NCI-H526 treated with DMSO at 0.1 percent for 48 hours (cell line): ENCODE results near the gene MTFP1.
A peak's percentile ranks its signal among the peaks of the same experiment; 100 is the strongest.
"Not testable (repeated sequence)": the region's sequence is repeated elsewhere in the genome, so short reads cannot be mapped to it uniquely, and the experiment has no call there.

Experiments
- DNase-seq: peaks from one replicate; lab custom pipeline; 2025; lab: John Stamatoyannopoulos, UW

The MTFP1 gene

DNA sequence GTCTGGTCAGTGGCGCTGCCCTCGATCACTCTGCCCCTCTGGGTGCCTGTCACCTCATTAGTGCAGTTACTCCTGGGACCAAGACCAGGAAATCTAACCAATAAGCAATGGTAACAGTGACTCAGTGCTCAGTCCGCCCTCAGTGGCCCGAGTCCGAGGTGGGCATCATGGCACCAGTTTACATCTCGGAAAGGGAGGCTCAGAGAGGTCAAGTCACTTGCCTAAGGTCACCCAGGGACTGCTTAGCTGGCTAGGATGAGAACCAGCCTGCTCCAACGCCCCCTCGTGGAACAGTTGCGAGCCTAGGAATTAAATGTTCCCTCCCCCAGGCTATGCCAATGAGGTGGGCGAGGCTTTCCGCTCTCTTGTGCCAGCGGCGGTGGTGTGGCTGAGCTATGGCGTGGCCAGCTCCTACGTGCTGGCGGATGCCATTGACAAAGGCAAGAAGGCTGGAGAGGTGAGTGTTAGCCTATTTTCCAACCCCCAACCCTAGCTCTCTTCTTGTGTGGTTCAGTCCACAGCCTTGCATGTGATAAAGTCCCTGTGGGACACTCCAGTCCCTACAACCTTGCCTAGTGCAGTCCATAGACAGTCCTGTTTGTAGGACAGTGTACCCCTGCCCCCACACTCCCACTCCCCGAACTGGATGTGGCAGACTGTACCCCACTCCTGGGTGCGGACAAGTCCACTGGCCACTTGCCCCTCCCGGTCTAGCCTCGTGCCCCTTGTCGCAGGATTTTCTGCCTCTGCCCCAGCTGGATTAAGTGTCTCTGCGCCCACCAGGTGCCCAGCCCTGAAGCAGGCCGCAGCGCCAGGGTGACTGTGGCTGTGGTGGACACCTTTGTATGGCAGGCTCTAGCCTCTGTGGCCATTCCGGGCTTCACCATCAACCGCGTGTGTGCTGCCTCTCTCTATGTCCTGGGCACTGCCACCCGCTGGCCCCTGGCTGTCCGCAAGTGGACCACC lies 1.1 kb downstream of the MTFP1 start:
- peak; percentile 74 for DNase-seq

DNA sequence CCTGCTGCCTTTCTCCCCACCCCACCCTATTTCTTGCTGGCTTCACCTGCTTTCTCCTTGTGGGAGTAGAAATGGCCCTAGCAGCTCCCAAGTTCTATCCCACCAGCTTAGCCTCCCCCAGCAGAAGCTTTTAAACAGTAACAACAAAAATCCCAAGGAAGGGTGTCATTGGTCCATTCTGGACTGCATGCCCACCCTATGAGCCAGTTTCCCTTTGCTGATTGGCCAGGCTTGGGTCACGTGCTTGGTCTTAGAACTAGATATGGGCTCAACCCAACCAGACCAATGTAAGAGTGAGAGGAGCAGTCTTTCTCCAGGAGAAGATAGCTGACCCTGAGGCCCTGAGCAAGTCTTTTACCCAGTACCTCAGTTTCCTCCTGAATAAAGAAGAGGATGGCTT lies 2.3 kb downstream of the MTFP1 start:
- DNase-seq: no peak

DNA sequence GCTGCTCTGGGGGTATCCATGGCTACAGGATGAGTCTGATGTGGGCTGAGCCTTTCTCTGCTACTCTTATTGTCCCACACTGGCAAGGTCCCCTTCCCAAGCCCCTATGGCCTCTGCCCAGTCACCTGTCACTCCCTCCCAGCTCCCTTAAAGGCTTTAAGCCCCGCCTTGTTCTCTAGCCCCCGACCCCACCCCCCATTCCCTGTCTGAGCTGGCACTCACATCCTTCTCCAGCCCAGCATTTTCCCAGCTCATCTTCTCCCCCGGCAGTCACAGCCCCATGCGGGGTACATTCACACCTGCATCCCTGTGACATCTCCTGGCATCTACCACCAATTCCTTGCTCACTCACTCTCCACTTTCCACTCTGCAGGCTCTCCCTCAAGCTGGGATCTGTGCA lies 4.3 kb downstream of the MTFP1 start:
- no peak for DNase-seq

DNA sequence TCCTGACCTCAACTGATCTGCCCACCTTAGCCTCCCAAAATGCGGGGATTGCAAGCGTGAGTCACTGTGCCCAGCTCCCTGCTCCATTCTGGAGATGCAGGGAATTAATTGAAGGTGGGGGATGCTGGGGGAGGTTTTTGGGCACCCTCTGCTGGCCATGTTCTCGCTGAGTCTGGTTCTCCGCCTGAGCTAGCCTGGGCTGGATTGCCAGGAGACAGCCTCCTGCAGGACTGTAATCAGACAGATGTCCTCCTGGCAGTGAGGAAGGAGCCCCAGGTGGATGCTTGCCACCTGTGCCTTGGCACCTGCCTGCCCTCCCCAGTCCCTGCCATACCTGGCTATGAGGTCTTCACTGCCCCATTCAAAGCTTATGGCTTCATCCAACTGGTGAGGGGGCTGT lies 5.4 kb downstream of the MTFP1 start:
- no peak for DNase-seq

DNA sequence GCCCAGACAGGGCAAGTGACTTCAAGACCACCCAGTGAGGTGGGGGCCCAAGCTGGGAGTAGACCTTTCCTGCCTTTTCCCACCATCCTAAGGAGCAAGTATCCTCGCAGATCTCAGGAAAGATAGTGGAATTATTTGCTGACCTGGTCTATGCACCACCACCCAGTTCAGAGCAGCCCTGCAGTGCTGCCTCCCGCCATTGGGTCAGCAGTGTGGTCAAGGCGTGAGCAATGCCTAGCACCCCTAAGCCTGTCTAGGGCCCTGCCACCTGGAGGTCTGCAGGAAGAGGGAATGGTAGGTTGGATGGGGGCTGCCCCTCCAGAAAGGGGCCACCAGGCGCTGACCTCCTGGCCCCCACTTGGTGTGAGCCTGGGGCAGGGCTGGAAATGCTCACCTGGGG lies 6.5 kb downstream of the MTFP1 start:
- no peak for DNase-seq

DNA sequence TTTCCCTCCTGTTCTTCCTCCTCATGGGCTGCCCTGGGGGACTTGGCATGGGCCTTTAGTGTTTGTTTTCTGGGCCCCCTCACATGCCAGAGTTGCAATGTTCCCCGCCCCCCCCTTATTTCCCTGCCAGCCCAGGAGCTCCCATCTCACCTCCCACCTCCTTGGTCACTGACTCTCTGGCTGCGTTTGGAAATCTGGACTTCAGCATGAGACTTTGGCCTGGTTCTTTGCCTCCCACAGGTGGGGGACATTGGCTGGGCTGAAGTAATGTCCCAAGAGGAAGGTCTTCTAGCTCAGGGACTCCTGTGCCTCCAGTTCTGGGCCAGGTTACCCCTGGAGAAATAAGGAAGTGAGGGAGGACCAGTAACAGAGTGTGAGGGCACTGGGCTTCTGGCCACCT lies 7.0 kb downstream of the MTFP1 start:
- DNase-seq: no peak

DNA sequence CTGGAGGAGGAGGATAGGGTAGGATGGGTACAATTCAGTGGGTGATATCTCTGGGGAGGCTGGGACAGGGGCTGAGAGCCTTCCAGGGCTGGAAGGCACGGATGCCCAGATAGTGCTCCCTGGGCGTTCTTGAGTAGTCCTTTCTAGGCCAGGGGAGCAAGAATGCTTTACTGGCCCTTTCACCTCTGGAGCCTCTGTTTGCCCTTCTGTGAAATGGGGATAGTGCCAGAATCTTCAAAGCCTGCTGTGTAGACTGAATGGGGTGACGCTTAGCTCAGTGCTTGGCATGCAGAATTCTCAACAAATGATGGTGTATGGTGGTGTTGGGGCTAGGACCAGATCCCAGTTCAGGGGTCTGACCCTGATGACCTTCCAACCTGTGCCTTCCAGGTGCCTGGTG lies 7.7 kb downstream of the MTFP1 start:
- no peak for DNase-seq

DNA sequence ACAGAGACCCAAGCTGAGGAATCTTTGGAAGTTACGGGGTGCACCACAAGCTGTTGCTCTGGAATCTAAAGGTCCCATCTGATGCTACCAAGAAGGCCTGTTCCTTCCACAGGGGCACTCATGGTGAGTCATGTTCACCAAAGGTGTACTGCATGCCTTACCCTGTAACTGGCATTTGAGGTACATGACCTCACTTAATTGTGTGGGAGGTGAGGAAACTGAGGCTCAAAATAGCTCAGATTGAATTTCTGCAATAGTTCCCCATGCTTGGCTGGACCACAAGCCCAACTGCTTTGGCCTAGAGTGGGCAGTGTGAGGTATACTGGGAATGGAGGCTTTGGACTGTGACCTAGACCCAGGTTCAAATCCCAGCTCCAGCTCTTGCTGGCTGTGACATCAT lies 8.2 kb downstream of the MTFP1 start:
- no peak for DNase-seq

DNA sequence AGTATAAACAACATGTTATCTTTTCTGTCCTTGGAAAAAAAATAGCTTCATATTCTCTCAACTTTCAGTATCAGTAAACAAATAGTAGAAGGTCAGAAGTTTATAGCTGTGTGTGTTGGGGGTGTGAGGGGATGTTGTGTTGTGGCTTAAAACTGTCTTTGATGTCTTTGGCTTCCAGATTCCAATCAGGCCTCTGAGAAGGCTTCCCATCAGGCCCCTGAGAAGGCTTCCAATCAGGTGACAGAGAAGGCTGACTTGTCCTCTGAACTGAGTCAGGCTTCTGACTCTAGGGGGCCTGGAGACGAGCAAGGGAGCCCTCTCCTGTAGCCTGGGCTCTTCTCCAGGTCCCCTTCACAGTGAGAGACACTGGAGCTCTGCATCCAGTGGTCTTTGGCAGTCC lies 9.3 kb downstream of the MTFP1 start:
- DNase-seq: no peak

DNA sequence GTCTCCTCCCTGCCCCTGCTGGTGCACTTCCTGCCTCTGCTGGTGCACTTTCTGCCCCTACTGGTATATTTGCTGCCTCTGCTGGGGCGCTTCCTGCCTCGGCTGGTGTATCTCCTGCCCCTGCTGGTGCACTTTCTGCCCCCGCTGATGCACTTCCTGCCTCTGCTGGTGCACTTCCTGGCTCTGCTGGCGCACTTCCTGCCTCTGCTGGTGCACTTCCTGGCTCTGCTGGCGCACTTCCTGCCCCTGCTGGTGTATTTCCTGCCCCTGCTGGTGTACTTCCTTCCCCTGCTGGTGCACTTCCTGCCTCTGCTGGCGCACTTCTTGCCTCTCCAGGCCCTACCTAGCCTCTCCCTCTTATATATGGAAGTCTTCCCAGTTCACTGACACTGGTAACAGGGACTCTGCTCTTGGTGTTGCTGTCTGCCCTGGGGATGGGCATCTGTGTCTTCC lies 10.1 kb downstream of the MTFP1 start:
- DNase-seq: no peak

DNA sequence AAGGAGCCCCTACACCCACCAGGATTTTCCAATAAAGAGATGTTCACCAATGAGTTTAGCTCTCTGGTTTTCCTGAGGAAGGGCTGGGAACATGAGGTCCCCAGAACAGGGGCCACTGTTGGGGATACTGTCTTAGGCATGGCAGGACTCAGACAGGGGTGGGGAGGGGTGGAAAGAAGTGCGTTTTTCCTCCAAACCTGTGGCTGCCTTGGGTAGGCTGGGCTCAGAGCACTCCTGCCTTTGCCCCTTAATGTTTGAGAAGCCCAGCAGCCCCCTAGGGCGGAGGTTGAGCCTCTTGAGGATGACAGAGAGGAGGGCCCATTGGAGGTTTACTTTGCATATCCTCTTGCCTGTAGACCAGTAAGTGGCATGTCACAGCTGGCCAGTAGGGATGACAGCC lies 10.6 kb downstream of the MTFP1 start:
- no peak for DNase-seq

DNA sequence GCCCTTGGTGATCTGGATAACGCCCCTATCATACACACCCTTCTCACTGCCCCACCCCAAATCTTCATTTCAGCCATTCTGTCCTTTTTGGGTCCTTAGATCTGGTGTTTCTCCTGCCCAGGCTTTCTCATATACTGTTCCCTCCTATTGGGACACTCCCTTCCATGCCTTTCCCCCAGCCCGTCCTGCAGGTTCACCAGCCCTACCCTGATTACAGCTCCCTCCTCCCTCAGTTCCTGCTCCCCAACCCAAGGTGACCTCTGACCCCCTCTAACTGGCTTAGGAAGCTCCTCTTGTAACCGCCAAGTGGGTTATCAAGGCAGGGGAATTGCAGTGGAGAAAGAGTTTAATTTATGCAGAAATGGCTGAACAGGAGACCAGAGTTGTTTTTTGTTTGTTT lies 13.0 kb downstream of the MTFP1 start:
- DNase-seq: no peak

DNA sequence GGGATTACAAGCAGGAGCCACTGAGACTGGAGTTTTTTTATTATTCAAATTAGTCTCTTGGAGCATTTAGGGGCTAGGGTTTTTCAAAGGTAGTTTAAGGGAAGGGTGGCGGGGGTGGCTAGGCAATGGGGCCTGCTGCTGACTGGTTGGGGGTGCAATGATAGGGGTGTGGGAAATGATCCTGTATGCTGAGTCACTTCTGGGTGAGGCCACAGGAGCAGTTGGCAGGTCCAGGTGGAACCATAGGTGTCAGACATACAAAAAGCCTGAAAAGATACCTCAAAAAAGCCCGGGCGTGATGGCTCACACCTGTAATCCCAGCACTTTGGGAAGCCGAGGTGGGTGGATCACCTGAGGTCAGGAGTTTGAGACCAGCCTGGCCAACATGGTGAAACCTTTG lies 13.7 kb downstream of the MTFP1 start:
- DNase-seq: no peak

DNA sequence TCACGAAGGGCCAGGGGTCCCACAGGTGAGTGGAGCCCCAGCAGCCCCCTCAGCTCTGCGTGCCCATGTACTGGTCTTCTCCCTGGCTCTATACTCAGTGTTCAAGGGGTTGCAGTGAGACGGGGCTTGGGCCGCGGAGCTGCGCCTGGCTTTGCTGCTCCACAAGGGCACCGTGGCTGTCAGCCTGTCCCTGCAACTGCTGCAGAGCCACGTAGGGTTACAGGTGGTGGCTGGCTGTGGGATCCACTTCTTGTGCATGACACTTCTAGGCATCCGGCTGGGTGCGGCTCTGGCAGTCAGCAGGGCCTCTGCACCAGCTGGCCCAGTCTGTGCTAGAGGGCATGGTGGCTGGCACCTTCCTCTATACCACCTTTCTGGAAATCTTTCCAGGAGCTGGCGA lies 14.3 kb downstream of the MTFP1 start:
- no peak for DNase-seq

DNA sequence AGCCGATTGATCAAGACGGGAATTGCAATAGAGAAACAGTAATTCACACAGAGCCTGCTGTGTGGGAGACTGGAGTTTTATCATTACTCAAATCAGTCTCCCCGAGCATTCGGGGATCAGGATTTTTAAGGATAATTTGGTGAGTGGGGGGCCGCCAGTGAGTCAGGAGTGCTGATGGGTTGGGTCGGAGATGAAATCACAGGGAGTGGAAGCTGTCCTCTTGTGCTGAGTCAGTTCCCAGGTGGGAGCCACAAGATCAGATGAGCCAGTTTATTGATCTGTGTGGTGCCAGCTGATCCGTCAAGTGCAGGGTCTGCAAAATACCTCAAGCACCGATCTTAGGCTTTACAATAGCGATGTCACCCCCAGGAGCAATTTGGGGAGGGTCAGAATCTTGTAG lies 15.5 kb downstream of the MTFP1 start:
- DNase-seq: no peak

DNA sequence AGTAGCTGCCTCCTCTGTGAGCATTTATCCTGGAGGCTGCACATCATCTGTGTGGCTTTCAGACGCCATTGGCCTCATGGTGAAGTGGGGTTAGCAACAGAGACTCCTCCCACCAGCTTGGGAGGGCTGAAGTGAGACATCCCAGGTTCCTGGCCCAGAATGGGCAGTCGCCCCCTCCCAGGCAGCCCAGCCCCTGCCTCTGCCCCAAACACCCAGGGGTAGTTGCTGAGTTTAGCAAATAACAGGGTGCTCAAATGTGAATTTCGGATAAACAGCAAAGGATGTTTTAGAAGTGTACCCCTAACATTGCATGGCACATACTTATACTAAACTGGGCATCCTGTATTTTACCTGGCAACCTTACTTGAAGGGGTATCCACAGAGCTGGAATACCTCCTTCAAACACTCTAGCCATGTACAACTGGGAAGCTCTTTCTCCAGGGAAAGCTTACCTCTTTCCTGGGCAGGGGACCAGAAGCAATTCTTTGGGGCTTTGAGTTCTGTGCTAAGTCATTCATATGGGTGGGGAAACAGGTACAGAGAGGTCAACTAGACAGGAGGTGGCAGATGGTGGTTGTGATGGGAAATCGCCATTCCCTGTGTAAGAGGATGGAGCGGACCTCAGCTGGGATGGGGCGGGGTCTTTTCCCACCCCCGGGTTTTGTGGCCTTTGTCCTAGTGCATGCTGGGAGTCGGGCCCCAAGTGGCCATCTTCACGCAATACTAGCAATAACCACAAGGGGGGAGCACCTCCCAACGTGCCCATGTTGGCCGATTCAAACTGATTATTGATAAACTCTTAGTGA lies 19.3 kb downstream of the MTFP1 start:
- peak; percentile 27 for DNase-seq

DNA sequence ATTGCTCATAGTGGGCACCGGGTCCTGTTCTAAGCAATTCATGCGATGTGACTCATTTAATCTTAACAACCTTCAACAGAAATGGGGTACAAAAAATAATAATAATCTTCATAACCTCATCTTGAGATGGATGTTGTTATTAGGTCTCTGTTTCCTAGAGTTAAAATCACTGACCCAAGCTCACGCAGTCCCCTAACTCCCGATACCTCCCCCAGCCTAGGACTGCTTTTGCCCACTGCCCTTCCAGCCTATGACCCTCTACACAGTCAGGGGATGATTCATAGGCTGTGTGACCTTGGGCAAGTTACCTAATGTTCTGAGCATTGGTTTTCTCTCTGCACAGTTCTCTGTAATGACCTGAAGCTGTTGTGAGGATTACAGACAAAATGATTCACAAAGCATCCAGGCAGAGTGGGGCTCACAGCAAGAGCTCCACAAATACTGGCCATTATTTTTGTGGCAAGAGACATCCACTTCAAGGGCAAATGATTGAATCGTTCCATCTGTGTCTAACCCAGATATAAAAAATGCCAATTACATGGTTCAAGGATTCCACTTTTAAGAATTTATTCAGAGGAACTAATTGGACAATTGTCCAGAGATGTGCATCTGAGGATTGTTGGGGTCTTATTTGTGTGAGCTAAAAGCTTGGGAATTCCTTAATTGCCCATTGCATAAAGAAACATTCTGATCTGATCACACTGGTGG lies 20.0 kb downstream of the MTFP1 start:
- DNase-seq: no peak

DNA sequence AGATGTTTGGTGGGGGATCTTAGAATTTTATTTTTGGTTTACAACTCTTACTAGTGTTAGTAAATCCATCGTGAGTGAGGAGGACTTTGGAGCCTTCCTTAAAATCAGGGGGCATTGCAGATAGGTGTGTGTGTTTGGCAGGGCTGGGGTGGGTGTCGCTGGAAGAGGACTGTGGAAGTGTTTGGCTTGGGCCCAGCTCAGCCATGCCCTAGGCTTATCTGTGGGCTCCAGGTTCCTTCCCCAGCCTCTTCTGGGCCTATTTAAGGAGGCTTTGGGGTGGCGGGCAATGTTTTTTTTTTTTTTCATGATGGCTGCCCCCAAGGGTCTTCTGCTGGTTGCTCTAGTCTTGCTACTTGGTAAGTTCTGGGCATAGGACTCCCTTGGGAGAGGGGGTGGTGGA lies 22.1 kb downstream of the MTFP1 start:
- no peak for DNase-seq

DNA sequence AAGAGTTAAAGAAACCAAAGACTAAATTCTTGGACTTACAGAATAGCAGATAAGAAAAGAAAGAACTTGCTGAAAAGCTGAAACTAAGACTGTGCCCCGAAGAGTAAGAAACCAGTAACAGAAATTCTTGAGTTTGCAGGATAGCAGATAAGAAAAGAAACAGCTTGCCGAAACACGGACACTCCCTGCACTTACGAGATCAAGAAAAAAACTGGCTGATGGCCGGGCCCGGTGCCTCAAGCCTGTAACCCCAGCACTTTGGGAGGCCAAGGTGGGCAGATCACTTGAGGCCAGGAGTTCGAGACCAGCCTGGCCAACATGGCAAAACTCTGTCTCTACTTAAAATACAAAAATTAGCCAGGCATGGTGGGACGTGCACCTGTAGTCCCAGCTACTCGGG lies 25.9 kb downstream of the MTFP1 start:
- DNase-seq: not testable (repeated sequence)

DNA sequence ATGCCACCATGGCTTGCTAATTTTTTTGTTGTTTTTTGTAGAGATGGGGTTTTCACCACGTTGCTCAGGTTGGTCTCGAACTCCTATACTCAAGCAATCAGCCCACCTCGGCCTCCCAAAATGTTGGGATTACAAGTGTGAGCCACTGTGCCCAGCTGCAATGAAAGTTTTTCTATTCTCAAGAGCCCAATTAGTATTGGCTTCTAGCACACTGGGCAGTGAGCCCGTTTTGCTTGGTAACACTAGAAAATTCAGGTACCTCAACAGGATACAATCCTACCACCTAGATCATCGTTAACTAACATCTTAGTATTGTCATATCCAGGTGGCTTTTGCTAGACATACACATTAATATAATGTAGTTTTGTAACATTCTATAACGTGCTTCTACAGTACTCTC lies 27.3 kb downstream of the MTFP1 start:
- DNase-seq: no peak

DNA sequence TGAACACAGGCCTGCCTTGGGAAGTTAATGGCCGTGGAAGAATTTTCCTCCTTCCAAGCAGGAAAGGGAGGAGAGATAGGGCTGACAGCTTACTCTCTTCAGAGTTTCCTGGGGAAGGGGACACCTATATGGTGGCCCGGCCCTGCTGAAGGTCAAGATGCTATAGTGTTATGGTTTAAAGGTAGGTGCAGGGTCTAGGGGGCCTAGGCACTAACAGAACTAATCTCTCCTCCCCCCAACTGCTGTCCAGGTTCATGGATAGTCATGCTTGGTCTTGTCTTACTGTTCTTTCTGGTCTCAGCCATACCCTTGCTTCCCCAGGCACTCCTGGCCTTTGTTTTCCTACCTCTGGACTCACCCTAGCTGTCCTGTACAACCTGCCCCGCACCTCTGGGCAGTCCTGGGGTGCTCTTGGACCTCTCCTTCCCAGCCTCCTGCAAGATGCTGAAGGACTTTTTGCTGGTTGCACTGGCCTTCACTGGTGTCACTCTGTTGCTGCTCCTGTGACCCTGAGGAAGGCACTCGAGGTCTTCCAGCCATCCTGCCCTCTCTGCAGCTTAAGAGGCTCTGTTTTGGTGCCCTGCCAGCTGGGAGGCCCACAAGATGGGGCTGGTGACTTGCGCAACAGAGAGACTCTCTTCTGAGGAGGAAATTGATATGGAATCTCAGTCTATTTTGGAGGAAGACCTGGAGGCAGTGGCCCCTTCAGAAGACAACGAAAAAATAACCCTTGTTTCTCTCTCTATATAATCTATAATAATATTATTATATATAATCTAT lies 28.4 kb downstream of the MTFP1 start:
- no peak for DNase-seq
